GM15510 (cell line): ENCODE results near the gene KLF13.

Experiments used
- POLR2A ChIP-seq: IDR thresholded peaks from 3 replicates; pipeline ENCODE4 v1.6.1; 2011; ENCODE audit warnings: borderline replicate concordance; ENCODE audit not compliant: insufficient read length; ENCODE audit errors: extremely low read depth

KLF13 gene

DNA sequence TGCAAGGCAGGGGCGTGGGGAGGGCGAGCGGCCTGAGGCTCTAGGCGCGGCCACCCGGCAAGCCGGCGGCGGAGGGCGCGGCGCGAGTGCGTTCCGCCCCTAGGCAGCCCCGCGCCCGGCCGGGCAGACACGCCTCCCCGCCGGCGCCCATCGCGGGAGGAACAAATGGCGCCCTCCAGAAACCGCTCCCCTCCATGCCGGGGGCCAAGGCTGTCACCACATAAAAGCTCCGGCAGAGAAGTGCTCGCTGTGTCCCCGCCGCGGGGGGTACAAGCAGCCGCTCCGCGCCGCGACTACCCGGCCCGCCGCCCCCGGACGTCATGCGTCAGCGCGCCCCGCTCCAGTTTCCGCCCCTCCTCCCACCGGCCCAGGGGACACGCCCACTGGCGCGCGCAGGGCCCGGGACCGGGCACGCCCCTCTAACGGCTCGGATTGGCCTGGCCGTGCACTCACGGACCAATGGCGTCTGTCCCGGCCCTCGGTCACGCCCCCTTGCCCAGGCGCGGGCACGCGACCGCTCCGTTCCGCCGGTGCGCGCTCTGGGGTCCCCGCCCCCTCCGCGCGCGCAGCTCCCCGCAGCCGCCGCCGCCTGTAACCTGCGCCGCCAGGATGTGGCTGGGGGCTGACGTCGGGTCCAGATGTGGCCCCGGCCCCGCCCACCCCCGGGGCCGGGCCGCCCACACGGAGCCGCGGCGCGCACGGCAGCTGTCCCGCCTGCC is at the start of gene KLF13:
TSS of gene KLF13 (plus strand) at position 680 of the 719 bp plus-strand sequence. CDS start 378 bp downstream, outside the sequence.
- peak; percentile 96 for TF ChIP-seq POLR2A

DNA sequence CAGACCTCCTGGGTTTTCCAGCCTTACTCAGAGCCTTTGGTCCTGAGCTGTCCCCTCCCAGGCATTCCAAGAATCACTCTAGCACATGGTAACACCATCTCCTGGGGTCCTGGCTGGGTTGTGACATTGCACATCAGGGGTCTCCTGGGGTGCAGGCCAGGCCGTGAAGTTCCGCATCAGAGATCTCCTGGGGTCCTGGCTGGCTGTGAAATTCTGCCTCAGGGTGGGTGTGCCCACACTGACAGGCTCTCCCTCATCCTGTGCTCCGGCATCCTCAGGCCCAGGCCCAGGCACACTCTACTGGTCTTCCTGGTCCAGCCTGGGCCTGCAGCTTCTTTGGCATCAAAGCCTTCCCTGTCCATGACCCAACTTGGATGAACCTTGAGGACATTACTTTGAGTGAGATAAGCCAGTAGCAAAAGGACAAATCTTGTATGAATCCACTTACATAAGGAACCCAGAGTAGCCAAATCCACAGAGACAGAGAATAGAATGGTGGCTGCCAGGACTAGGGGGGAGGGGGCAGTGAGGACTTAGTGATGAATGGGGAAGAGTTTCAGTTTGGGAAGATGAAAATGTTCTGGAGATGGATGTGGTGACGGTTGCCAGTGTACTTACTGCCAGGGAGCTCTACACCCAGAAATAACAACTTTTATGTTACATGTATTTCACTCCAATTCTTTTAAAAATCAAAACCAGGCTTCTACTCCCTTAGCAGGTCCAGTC is 49.1 kb upstream of the KLF13 start:
- no peak for TF ChIP-seq POLR2A

DNA sequence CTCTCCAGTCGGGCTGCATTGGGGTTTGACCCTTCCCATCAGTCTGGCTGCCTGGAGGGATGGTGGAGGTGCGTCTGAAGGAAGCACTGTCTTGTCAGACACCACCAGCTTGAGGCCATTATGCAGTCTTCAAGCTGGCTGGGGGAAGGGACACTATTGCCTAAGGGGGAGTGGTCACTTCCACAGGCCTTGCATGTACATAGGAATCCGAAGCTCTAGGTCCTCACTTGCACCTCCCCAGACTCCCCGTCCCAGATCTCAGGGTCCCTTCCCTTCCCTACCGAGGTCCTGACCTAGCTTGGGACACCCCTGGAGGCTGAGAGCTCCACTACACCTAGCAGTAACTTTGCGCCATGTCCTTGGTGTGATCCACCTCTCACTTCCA is 48.6 kb upstream of the KLF13 start:
- TF ChIP-seq POLR2A, result no peak

DNA sequence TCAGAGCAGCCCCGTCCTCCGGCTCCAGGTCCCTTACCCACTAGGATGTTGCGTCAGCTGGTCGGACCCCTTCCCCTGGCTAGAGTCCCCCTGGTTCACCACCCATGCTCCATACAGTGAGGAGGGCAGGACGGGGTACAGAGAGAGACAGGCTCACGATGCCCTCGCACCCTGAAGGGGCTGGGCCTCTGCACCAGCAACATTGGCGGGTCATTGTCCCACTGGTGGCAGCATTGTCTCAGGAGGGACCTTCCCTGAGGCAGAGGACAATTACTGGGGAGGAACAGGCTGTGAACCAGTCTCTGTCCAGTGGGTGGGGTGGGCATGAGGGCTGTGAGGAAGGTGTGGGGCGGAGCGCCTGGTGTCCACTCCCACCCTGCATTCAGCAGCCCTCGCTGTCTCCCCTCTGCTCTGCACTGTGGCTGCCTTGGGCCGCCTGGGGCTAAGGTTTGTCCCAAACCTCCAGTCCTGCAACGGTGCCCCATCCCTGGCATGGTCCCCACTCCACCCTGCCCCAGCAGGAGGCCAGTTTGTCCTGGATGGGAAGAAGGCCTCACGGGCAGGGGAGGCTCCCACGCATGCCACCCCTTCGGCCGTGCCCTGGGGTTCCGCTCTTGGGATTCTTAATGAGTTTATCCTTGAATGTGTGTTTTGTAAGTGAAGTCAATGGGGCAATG is 48.0 kb upstream of the KLF13 start:
- TF ChIP-seq POLR2A, result no peak

DNA sequence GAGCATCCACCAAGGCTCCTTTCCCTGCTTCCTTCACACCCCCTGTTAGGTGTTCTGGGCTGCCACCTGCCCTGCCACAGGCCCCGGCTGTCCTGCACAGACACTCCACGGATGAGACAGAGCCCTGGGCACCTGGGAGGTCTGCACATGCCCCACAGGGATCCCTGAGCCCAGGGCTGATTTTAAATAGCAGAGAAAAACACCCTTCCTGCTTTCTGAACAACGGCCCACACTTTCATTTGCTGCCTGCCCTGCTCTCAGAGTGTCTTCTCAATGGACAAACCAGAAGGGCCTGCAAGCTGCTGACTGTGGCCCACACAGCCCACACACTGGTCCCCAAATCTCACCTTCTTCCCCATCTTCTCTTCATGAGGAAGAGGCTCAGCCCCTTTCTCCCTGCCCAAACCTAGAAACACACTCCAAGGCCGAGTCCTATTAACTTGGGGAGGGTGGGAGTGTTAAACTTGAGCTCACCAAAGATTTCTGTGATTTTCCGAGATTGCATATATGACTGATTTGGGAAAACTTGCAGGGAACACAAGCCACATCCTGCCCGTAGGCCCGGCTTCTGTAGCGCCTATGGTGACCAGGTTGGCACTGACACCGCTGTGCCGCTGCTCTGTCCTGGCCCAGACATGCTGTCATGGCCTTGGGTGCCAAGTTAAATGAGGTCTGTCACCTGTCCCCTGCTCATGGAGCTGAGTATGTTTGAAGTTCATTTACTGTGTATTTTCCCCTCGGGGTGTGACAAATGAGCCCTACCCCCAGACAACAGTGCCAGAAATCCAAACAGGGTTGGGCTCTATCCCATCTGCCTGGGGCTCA is 47.2 kb upstream of the KLF13 start:
- no peak for TF ChIP-seq POLR2A

DNA sequence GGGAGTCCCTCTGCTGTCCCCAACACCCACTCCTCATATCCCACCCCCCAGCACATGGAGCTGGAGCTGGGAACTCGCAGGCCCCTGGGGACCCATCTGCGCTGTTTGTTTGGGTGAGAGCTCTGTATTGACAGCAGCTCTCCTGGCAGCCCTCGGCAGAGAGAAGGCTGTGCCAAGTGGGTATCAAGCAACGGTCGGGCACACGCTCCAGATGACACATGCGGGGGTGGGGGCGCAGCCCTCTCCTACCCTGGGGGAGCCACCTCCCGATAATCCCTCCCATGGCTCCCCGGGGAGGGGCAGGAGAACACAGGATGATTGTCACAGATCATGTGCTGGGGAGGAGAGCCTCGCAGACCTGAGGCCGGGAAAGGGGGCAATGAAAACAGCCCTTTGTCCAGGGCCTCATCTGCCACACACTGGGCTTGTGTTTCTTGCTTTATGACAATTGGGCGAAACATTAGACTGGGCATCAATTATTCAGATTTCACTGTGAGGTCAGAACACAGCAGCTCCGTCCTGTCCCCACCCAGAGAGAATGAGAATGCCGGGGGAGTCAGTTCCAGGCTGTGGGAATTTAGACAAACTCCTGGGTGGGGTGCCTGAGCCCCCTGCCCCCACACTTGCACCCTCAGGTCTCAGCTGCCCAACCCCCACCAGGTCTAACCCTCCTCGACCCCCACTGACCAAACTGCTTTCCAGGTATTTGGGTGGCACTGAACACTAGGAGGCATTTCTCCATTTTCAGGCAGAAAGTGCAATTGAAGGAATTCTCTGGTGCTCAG is 46.4 kb upstream of the KLF13 start:
- TF ChIP-seq POLR2A, result no peak

DNA sequence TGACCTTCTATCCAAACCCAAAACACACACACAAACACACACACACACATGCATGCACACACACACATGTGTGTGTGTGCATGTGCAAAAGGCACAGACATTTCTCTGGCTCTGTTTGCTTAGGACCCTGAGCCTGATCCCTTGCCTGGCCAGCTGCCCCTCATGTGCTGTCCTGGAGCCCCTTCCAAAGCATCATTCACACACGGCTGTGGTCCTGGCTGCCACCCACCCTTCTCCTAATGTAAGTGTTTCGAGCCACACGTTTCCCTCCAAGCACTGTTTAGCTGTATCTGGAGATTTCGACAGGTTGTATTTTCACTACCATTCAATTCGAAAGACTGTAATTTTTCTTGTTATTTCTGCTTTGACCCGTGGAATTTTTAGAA is 45.8 kb upstream of the KLF13 start:
- no peak for TF ChIP-seq POLR2A

DNA sequence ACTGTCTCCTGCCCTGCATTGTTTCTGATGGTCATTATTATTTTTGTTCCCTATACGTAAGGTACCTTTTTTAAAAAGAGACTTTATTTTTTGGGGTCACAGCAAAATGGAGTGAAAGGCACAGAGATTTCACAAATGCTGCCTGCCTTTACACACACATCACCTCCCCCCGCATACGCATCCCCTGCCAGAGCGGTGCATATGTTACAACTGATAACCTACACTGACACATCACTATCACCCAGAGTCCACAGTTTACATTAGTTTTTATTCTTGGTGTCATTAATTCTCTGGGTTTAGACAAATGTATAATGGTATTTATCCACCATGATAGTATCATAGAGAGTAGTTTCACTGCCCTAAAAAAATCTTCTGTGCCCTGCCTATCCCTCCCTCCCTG is 43.6 kb upstream of the KLF13 start:
- TF ChIP-seq POLR2A, result no peak

DNA sequence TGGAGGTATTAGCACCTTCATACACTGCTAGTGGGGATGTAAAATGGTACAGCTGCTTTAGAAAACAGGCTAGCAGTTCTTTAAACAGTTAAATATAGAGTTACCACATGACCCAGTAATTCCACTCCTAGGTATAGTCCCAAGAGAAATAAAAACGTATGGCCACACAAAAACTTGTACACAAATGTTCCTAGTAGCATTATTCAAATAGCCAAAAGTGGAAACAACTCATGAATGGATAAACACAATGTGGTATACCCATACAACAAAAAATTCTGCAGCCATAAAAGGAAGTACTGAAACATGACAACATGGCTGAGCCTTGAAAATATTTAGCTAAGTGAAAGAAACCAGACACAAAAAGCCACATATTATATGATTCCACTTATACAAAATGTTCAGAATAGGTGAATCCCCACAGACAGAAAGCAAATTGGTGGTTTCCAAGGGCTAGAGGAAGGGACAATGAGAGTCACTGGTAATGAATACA is 40.8 kb upstream of the KLF13 start:
- no peak for TF ChIP-seq POLR2A

DNA sequence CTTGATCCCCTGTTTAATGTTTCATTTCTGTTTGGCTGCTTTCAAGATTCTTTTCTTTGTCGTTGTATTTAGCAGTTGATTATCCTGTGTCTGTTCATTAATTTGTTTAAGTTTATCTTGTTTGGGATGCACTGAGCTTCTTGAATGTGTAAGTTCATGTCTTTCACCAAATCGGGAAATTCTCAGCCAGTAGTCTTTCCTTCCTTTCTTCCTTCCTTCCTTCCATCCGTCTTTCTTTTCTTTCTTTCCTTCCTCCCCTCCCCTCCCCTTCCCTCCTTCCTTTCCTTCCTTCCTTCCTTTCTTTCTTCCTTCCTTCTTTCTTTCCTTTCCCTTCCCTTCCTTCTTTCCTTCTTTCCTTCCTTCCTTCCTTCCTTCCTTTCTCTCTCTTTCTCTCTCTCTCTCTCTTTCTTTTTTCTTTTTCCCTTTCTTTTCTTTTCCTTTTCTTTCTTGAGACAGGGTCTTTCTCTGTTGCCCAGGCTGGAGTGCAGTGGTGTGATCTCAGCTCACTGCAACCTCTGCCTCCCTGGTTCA is 35.5 kb upstream of the KLF13 start:
- no peak for TF ChIP-seq POLR2A

DNA sequence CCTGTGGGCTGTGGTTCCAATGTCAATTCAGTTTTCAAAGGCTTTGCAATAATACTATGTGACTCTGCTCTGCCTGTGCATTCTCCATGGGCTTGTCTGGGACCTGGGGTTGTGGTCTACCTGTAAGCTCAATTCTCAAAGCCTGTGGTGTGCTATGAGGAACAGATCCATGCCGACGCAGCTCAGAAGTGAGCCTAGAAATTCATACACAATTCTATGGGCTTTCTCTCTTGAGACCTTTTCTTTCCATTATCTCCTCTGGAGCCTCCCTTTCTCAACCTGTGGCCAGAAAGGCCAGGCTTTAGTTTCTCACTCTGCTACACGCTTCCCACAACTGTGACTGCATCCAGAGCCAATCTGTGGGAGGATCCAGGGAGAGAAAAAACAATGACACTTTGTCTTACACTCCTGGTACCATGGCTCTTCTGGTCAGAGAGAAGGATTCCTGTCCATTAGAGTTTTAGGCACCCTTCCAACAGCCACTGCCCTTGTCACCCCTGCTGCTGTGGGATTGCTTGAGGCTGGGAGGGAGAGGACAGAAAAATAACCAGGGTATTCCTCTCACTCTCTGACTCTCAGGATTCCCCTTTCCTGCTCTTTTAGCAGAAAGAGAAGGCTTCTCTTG is 34.1 kb upstream of the KLF13 start:
- no peak for TF ChIP-seq POLR2A

DNA sequence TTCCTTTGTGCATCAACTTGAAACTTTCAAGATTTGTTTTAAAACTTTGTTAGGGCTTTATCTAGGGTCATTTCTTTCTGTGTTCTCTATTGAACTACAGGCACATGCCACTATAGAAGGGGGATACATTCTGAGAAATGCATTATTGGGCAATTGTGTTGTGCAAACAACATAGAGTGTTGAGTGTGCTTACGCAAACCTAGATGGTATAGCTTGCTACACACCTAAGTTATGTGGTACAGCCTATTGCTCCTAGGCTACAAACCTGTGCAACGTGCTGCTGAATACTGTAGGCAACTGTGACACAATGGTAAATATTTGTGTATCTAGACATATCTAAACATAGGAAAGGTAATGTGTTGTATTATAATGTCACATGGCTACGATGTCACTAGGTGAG is 33.0 kb upstream of the KLF13 start:
- no peak for TF ChIP-seq POLR2A

DNA sequence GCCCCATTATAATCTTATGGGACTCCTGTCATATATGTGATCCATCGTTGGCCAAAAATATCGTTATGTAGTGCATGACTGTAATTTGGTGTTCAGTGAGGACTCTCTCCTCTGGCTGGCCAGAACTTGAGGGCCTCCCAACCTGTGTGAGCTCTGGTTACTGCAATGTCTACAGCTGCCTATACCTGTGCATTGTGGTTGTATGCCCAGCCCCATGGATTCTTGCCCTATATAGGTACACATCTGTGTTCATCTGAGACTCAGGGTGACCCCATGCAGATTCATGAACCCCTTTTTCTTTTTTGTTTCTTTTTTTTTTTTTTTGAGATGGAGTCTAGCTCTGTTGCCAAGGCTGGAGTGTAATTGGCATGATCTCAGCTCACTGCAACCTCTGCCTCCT is 32.6 kb upstream of the KLF13 start:
- no peak for TF ChIP-seq POLR2A

DNA sequence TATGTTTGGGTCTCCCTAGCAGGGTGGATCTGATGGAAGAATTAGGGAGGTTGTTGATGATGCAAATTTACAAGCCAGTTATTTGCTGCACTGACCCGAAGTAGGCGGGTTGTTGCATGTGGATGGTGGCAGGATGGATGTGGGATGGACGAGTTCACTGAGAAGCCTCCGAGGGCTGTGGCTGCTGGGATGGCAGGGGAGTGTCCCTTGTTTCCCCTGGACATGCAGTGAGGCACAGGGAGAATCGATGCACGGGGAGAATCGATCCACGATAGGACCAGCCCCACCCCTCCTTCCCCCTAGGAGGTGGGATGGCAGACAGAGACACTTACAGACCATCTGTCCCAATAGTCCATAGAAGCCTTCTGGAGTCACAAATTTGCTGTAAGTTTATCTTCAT is 31.0 kb upstream of the KLF13 start:
- no peak for TF ChIP-seq POLR2A

DNA sequence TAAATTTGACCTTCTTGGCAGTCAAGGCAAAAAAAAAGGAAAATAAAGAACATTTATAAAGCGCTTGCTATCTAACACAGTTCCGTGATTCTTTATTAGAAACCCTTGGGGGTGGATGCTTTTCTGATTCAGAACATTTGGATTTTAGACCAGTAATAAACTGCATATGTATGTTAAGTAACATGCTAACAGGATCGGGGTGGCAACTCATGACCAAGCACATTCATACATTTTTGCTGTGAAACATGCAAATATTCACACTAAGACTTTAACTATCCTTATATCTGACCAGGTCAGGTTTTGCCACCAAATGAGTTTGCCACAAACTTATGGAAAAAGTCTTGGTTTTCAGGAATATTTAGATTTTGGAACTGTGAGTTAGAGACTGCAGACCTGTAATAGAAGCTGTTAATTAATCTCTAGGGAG is 30.4 kb upstream of the KLF13 start:
- TF ChIP-seq POLR2A, result no peak
